HepG2 (cell line): ENCODE results near the gene ALMS1. TPM values are rescaled to one million over a fixed set of nuclear protein-coding genes. Genes with fewer than 3 reads are reported as not detected.

Experiments
- ARNT ChIP-seq: fragments of 450-650 bp; IDR thresholded peaks from 2 replicates; pipeline ENCODE4 v1.6.1; 2017
- ARNTL ChIP-seq: sonication (generic); formaldehyde crosslinking; IDR thresholded peaks from 2 replicates; pipeline ENCODE4 v1.4.0; 2020; ENCODE audit warnings: mild to moderate bottlenecking, missing genetic modification reagents
- CC2D1A ChIP-seq: sonication (generic); formaldehyde crosslinking; IDR thresholded peaks from 2 replicates; pipeline ENCODE4 v1.8.1; 2023; ENCODE audit warnings: mild to moderate bottlenecking, missing genetic modification reagents
- GABPB1 ChIP-seq: IDR thresholded peaks from 2 replicates; pipeline ENCODE4 v1.6.1; 2016; ENCODE audit warnings: mild to moderate bottlenecking, missing genetic modification reagents, moderate library complexity, missing compliant biosample characterization
- KDM2A ChIP-seq: sonication (generic); formaldehyde crosslinking; IDR thresholded peaks from 2 replicates; pipeline ENCODE4 v1.4.0; 2020; ENCODE audit warnings: low read depth, missing genetic modification reagents, borderline replicate concordance
- KLF11 ChIP-seq: IDR thresholded peaks from 2 replicates; pipeline ENCODE4 v1.6.1; 2016; ENCODE audit warnings: missing compliant biosample characterization
- NFE2L1 ChIP-seq: sonication (generic); formaldehyde crosslinking; IDR thresholded peaks from 2 replicates; pipeline ENCODE4 v1.4.0; 2020; ENCODE audit warnings: missing genetic modification reagents, mild to moderate bottlenecking, borderline replicate concordance
- NFIB ChIP-seq: sonication (generic); formaldehyde crosslinking; IDR thresholded peaks from 2 replicates; pipeline ENCODE4 v1.9.0; 2021; ENCODE audit warnings: missing genetic modification reagents, mild to moderate bottlenecking, borderline replicate concordance
- RFXAP ChIP-seq: sonication (generic); formaldehyde crosslinking; IDR thresholded peaks from 2 replicates; pipeline ENCODE4 v1.4.0; 2020; ENCODE audit warnings: missing genetic modification reagents, borderline replicate concordance
- SPEN ChIP-seq: sonication (generic); formaldehyde crosslinking; IDR thresholded peaks from 2 replicates; pipeline ENCODE4 v1.5.1; 2020; ENCODE audit warnings: low read depth, mild to moderate bottlenecking, missing genetic modification reagents
- TAF1 ChIP-seq: sonication (generic); formaldehyde crosslinking; IDR thresholded peaks from 2 replicates; pipeline ENCODE4 v1.4.0; 2020; ENCODE audit warnings: missing genetic modification reagents
- ZFY ChIP-seq: sonication (generic); formaldehyde crosslinking; IDR thresholded peaks from 2 replicates; pipeline ENCODE4 v1.4.0; 2020; ENCODE audit warnings: missing genetic modification reagents
- ZNF138 ChIP-seq: sonication (generic); formaldehyde crosslinking; IDR thresholded peaks from 2 replicates; pipeline ENCODE4 v1.5.0; 2020; ENCODE audit warnings: mild to moderate bottlenecking, low read depth, missing genetic modification reagents
- ZNF234 ChIP-seq: sonication (generic); formaldehyde crosslinking; conservative IDR thresholded peaks from 2 replicates; pipeline ENCODE4 v1.5.1; 2020; ENCODE audit warnings: mild to moderate bottlenecking, missing genetic modification reagents
- ZNF260 ChIP-seq: sonication (generic); formaldehyde crosslinking; IDR thresholded peaks from 2 replicates; pipeline ENCODE4 v1.4.0; 2020; ENCODE audit warnings: missing genetic modification reagents, low read depth, mild to moderate bottlenecking, borderline replicate concordance
- ZNF7 ChIP-seq: IDR thresholded peaks from 2 replicates; pipeline ENCODE4 v1.6.1; 2016; ENCODE audit warnings: missing biosample characterization, missing genetic modification reagents
- ZNF724P ChIP-seq: sonication (generic); formaldehyde crosslinking; IDR thresholded peaks from 2 replicates; pipeline ENCODE4 v1.8.0; 2022; ENCODE audit warnings: missing genetic modification reagents, borderline replicate concordance
- ZNF780A ChIP-seq: sonication (generic); formaldehyde crosslinking; IDR thresholded peaks from 2 replicates; pipeline ENCODE4 v1.8.0; 2022; ENCODE audit warnings: mild to moderate bottlenecking, missing genetic modification reagents, moderate library complexity
- ZNF891 ChIP-seq: sonication (generic); formaldehyde crosslinking; IDR thresholded peaks from 2 replicates; pipeline ENCODE4 v1.5.0; 2020; ENCODE audit warnings: mild to moderate bottlenecking, missing genetic modification reagents
- ZSCAN29 ChIP-seq: sonication (generic); formaldehyde crosslinking; conservative IDR thresholded peaks from 2 replicates; pipeline ENCODE4 v1.4.0; 2020; ENCODE audit warnings: mild to moderate bottlenecking, missing genetic modification reagents
- polyA plus RNA-seq, 8 experiments: library from polyadenylated mRNA; depleted of rRNA in 3 of 8; stranded (reverse) in 7 of 8; unstranded in 1 of 8; fragments of >200 nt; fragmentation: Illumina TruSeq in 4 of 8; extraction: Trizol in 4 of 8; gene quantifications; 2 replicates each; pipeline versions ENCODE4 v1.2.1 to v1.2.3, GENCODE V29; 2011 to 2016; ENCODE audit warnings: low read depth in 4 of 8, missing spikeins in 1 of 8, mixed read lengths in 1 of 8; ENCODE audit not compliant: insufficient read depth in 1 of 8
- total RNA-seq, 5 experiments: library from RNA; depleted of rRNA; stranded (reverse); fragments of >200 nt; fragmentation: Illumina TruSeq; extraction: Trizol; gene quantifications; 2 replicates each; pipeline ENCODE4 v1.2.3, GENCODE V29; 2016; ENCODE audit warnings: low read depth in 1 of 5
- TF ChIP-seq, protein P1 (sequence below): IDR thresholded peaks from 2 replicates; pipeline ENCODE4 v1.6.1; 2016; ENCODE audit warnings: mild to moderate bottlenecking, missing biosample characterization, missing genetic modification reagents
- TF ChIP-seq, protein P2 (sequence below): sonication (generic); formaldehyde crosslinking; IDR thresholded peaks from 2 replicates; pipeline ENCODE4 v1.5.0; 2020; ENCODE audit warnings: mild to moderate bottlenecking, missing genetic modification reagents
- TF ChIP-seq, protein P3 (sequence below): sonication (generic); formaldehyde crosslinking; IDR thresholded peaks from 2 replicates; pipeline ENCODE4 v1.8.1; 2023; ENCODE audit warnings: mild to moderate bottlenecking, inconsistent platforms, moderate library complexity, missing genetic modification reagents, borderline replicate concordance
- TF ChIP-seq, protein P4 (sequence below): sonication (generic); formaldehyde crosslinking; IDR thresholded peaks from 2 replicates; pipeline ENCODE4 v1.5.1; 2020; ENCODE audit warnings: missing genetic modification reagents, mild to moderate bottlenecking, borderline replicate concordance

The ALMS1 gene
- total and polyA plus RNA-seq, 2 of the 13 experiments (the other 11 are each of a cell fraction or from before 2014, with no cell fraction given), result 12.9 to 21.2 TPM

DNA sequence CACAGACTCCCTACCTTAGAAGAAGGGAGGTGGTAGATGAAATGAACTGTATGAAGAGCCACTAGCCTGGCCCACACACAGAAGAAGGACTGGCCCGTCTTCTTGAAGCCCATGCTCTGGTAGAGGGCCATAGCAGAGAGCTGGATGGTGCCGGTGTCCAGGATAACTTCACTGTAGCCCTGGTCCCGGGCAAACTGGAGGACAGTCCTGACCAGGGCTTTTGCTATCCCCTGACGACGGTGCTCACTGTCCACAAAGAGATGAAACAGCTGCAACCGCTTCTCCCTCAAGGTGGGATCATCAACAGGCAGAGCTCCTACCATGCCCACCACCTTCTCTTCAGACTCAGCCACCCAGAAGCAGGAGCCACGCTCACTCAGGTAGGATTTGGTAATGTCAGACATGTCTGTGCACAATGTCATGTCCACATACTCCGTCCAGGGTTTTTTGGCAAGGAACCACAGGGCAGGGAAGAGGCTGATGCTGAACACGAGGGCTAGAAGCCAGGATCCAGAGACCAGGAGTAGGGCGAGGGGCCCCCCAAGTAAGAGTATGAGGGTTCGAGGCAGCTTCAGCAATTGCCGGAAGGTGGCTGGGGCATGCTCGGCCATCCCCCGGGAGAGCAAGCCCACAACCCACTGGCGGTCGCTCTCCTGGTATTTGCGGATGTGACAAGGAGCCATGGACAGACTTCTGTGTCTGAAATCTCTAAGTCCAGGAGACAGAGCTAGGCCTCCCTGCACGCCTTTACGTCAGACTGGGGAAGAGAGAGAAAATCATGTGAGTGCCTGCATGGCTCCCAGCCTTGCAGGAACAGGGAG, 255.5 kb downstream of the ALMS1 start (continued):
- TF ChIP-seq KDM2A (CRISPR knock-in tag), result 0 out of 2 replicates have a peak, but pooled peaks have one; percentile 37
- TF ChIP-seq ZNF234 (CRISPR knock-in tag), result no peak
- TF ChIP-seq NFE2L1 (CRISPR knock-in tag), result no peak
- TF ChIP-seq, protein P1, sequence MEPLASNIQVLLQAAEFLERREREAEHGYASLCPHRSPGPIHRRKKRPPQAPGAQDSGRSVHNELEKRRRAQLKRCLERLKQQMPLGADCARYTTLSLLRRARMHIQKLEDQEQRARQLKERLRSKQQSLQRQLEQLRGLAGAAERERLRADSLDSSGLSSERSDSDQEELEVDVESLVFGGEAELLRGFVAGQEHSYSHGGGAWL (CRISPR knock-in tag), result no peak
- peak; percentile 58; the same call in 1 of the 2 replicates for TF ChIP-seq SPEN (CRISPR knock-in tag)
- 0 out of 2 replicates have a peak, but pooled peaks have one; percentile 15 for TF ChIP-seq GABPB1 (CRISPR knock-in tag)
- TF ChIP-seq ARNT, result no peak
- no peak for TF ChIP-seq ZNF138 (CRISPR knock-in tag)
- no peak for TF ChIP-seq ZSCAN29 (CRISPR knock-in tag)
- peak; percentile 18; the same call in 1 of the 2 replicates for TF ChIP-seq ZFY (CRISPR knock-in tag)
- TF ChIP-seq NFIB (CRISPR knock-in tag), result no peak
- TF ChIP-seq, protein P2, sequence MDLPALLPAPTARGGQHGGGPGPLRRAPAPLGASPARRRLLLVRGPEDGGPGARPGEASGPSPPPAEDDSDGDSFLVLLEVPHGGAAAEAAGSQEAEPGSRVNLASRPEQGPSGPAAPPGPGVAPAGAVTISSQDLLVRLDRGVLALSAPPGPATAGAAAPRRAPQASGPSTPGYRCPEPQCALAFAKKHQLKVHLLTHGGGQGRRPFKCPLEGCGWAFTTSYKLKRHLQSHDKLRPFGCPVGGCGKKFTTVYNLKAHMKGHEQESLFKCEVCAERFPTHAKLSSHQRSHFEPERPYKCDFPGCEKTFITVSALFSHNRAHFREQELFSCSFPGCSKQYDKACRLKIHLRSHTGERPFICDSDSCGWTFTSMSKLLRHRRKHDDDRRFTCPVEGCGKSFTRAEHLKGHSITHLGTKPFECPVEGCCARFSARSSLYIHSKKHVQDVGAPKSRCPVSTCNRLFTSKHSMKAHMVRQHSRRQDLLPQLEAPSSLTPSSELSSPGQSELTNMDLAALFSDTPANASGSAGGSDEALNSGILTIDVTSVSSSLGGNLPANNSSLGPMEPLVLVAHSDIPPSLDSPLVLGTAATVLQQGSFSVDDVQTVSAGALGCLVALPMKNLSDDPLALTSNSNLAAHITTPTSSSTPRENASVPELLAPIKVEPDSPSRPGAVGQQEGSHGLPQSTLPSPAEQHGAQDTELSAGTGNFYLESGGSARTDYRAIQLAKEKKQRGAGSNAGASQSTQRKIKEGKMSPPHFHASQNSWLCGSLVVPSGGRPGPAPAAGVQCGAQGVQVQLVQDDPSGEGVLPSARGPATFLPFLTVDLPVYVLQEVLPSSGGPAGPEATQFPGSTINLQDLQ (CRISPR knock-in tag), result 0 out of 2 replicates have a peak, but pooled peaks have one; percentile 44
- no peak for TF ChIP-seq TAF1
- 0 out of 2 replicates have a peak, but pooled peaks have one; percentile 21 for TF ChIP-seq ARNTL
- TF ChIP-seq, protein P3, sequence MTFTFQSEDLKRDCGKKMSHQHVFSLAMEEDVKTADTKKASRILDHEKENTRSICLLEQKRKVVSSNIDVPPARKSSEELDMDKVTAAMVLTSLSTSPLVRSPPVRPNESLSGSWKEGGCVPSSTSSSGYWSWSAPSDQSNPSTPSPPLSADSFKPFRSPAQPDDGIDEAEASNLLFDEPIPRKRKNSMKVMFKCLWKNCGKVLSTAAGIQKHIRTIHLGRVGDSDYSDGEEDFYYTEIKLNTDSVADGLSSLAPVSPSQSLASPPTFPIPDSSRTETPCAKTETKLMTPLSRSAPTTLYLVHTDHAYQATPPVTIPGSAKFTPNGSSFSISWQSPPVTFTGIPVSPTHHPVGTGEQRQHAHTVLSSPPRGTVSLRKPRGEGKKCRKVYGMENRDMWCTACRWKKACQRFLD (CRISPR knock-in tag), result peak; percentile 62; the same call in 1 of the 2 replicates
- TF ChIP-seq ZNF724P (CRISPR knock-in tag), result 0 out of 2 replicates have a peak, but pooled peaks have one; percentile 55
- TF ChIP-seq RFXAP, result 0 out of 2 replicates have a peak, but pooled peaks have one; percentile 20
- TF ChIP-seq CC2D1A, result 0 out of 2 replicates have a peak, but pooled peaks have one; percentile 61
- TF ChIP-seq ZNF7, result no peak
- TF ChIP-seq, protein P4, sequence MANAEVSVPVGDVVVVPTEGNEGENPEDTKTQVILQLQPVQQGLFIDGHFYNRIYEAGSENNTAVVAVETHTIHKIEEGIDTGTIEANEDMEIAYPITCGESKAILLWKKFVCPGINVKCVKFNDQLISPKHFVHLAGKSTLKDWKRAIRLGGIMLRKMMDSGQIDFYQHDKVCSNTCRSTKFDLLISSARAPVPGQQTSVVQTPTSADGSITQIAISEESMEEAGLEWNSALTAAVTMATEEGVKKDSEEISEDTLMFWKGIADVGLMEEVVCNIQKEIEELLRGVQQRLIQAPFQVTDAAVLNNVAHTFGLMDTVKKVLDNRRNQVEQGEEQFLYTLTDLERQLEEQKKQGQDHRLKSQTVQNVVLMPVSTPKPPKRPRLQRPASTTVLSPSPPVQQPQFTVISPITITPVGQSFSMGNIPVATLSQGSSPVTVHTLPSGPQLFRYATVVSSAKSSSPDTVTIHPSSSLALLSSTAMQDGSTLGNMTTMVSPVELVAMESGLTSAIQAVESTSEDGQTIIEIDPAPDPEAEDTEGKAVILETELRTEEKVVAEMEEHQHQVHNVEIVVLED (CRISPR knock-in tag), result no peak
- no peak for TF ChIP-seq ZNF780A
- no peak for TF ChIP-seq ZNF260 (CRISPR knock-in tag)
- peak; percentile 45; the same call in 1 of the 2 replicates for TF ChIP-seq ZNF891
- no peak for TF ChIP-seq KLF11
